Measurements from ENCODE around the gene CDK19.
"Not testable (repeated sequence)": the region's sequence is repeated elsewhere in the genome, so short reads cannot be mapped to it uniquely, and the experiment has no call there.

The CDK19 gene

GRCh38 chr6:110756817-110757216 lies 58.5 kb downstream of the CDK19 start:
- no peak for DNase-seq (ENCODE audit: low read depth)

DNA sequence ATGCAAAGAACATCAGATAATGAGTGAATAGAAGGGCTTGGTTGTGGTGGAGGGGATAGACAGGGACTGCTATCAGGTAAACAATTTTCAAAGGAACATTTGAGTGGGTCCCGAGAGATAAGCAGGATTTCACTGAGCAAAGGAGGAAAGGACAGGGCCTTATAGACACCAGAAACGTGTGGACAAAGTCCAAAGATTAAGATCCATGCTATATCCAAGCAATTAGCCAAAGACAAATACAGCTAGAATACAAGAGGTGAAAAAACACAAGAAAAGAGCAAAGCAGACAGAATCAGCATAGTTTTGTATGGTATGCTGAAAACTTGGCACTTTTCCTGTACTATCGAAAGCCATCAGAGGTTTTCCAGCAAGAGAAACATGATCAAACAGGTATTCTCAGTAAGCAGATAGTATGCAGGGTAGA lies 59.8 kb downstream of the CDK19 start:
- no peak for DNase-seq (ENCODE audit: low read depth)

GRCh38 chr6:110753936-110754668 lies 61.2 kb downstream of the CDK19 start:
- not testable (repeated sequence) for DNase-seq (ENCODE audit: low read depth)

DNA sequence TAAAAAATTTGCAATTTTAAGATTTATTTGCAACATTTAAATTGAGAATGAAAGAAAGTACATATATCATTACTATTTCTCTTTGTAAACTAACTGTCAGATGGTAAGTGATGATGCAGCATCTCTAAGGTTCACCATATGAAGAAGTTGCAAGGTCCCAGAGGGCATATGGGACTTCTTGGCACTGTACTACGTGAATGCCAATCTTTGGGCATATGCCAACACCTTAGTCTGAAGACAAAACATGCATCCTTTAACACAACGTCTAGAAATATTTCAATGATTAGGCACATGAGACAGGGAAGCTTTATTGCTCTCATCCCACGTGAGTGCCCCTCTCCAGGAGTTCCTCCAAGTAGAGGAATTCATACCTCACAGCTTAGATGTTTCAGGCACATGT lies 66.8 kb downstream of the CDK19 start:
- no peak for DNase-seq (ENCODE audit: low read depth)

DNA sequence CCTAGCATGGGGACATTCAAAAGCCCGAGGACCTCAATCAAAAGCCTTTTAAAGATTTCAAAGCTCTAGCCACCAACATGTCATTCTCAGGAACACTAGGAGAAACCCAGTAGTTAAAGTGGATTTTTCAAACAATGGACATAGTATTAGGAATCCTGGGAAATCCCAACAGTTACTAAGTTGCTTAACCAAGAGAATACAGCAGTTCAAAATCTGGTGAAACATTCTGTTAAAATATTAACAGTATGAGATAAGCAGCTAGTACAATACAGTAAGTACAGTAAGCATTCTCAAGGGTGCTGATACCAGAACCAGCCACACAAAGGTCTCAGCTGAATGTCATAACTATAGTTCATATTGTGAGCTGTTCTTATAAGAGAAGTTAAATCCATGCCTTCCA lies 68.6 kb downstream of the CDK19 start:
- no peak for DNase-seq (ENCODE audit: low read depth)

GRCh38 chr6:110744991-110745390 lies 70.3 kb downstream of the CDK19 start:
- DNase-seq (ENCODE audit: low read depth) = no peak

DNA sequence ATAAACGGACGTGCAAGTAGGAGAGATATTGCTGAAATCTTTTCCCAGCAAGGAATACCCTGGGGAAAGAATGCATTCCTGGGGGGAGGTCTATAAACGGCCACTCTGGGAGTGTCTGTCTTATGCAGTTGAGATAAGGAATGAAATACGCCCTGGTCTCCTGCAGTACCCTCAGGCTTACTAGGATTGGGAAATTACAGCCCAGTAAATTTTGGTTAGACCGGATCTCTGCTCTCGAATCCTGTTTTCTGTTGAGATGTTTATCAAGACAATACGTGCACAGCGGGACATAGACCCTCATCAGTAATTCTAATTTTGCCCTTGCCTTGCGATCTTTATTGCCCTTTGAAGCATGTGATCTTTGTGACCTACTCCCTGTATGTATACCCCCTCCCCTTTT lies 72.7 kb downstream of the CDK19 start:
- DNase-seq (ENCODE audit: low read depth) = not testable (repeated sequence)

GRCh38 chr6:110741517-110741916 lies 73.8 kb downstream of the CDK19 start:
- no peak for DNase-seq (ENCODE audit: low read depth)

- no peak for DNase-seq (ENCODE audit: low read depth)
These were observed 76.3 kb downstream of the CDK19 start for GRCh38 chr6:110738899-110739365.

GRCh38 chr6:110735666-110736065 lies 79.6 kb downstream of the CDK19 start:
- DNase-seq (ENCODE audit: low read depth) = no peak

GRCh38 chr6:110731898-110732297 lies 83.4 kb downstream of the CDK19 start:
- DNase-seq (ENCODE audit: low read depth) = no peak

DNA sequence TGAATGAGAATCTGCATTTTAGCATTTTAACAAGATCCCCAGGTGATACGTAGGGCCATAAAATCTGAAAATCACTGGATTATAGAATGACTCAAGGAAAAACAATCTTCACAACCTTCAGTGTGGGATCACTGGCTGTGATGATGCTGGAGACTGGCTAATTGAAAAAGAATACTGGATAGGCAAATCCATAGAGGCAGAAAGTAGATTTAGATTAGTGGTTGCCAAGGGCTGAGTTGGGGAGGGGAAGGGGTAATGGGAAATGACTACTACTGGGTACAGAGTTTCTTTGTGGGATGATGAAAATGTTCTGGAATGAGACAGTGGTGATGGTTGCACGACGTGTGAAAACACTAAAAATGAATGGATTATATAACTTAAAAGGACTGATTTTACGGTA lies 84.1 kb downstream of the CDK19 start:
- no peak for DNase-seq (ENCODE audit: low read depth)

DNA sequence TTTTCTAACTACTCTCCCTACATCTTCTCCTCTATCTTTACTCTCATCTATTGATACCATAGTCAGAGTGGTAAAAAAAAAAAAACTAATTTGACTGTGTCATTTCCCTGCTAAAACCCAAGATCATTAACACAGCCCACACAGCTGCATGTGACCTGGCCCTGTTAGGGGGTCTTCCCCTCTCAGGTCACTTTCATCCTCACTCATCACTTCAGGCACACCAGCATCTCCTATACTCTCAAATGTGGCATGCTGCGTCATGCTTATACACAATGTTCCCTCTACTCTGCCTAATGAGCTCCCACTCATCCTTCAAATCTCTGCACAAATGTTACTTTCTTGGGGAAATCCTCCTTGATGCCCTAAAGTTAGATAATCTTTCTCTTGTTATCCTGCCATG lies 86.8 kb downstream of the CDK19 start:
- DNase-seq (ENCODE audit: low read depth) = no peak

GRCh38 chr6:110723017-110723416 lies 92.3 kb downstream of the CDK19 start:
- no peak for DNase-seq (ENCODE audit: low read depth)

- DNase-seq (ENCODE audit: low read depth) = no peak
These were observed 95.2 kb downstream of the CDK19 start for GRCh38 chr6:110720066-110720465.

DNA sequence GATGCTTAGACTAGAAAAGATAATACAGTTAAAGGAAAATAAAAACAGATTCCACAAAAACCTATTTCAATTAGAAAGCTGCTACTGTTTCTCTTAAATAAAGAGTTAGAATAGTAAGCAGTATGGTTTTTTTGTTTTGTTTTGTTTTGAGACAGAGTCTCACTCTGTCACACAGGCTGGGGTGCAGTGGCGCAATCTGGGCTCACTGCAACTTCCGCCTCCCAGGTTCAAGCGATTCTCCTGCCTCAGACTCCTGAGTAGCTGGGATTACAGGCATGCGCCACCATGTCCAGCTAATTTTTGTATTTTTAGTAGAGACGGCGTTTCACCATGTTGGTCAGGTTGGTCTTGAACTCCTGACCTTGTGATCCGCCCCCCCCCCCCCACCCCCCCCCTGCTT lies 95.7 kb downstream of the CDK19 start:
- DNase-seq (ENCODE audit: low read depth) = not testable (repeated sequence)

- DNase-seq (ENCODE audit: low read depth) = no peak
These were observed 101.1 kb downstream of the CDK19 start for GRCh38 chr6:110714143-110714542.

DNA sequence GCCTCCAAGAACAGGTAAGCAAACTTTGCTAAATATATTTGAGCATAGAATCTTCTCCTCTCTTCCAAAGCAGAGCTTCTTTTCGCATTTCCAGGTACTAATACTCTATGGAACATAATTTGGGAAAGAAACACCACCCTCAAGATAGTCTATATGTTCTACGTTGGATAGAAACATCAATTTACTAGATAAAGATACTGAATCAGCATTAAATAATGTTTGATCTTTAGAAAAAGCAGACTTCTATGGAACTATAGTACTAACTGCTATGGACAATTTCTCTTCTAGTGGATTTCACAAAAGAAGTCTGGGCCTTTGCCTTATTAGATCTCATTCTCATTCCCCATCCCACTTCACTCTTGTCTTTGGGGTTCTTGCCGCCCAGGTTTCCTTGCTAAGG lies 103.0 kb downstream of the CDK19 start:
- no peak for DNase-seq (ENCODE audit: low read depth)

GRCh38 chr6:110710115-110710514 lies 105.2 kb downstream of the CDK19 start:
- no peak for DNase-seq (ENCODE audit: low read depth)

DNA sequence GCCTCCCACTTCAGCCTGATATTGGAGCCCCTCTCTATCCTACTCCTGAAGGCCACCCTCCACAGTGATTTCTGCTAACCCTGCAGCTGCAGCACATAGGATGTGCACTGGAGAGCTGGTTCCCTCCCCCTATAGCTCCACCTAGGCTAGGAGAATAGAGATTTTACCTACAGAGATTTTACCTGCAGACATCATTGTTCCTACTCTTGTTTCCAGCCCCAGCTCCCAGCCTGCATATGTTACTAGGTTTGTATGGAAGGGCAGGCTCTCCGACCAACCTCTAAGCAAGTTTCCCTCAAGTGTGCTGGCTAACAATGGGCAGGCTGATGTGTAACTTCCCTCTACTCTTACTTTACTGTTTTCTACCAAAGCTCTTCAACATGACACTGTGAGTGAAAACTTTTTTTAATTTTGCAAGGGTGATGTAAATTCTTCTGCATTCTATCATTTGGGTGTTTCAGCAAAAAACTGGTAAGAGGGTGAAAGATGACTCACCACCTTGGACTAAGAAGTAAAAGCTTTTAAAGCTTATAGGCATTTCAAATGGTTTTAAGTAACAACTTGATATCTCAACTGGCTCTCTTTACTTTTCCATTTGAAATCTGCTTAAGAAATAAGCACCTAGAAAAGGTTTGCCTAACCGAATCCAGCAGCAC lies 106.8 kb downstream of the CDK19 start:
- DNase-seq (ENCODE audit: low read depth) = no peak

GRCh38 chr6:110705543-110705942 lies 109.7 kb downstream of the CDK19 start:
- DNase-seq (ENCODE audit: low read depth) = no peak

- no peak for DNase-seq (ENCODE audit: low read depth)
These were observed 111.2 kb downstream of the CDK19 start for GRCh38 chr6:110703906-110704594.

Measured in activated T-cell treated with anti-CD3 and anti-CD28 coated beads for 1 hour (primary cell).